Measurements from ENCODE around the gene CCNB1IP1. TPM values are rescaled to one million over a fixed set of nuclear protein-coding genes. Genes with fewer than 3 reads are reported as not detected.
A peak's percentile ranks its signal among the peaks of the same experiment; 100 is the strongest.
"Not testable (repeated sequence)": the region's sequence is repeated elsewhere in the genome, so short reads cannot be mapped to it uniquely, and the experiment has no call there.

CCNB1IP1 gene
- total RNA-seq, 4 donors from 2014 or later = 46.5 to 68.4 (median 49.9) TPM

- Histone ChIP-seq H3K4me1 (no peaks in the 10 kb centered on the region), H3K36me3 (peaks cover 2 to 100% (median 61%) of the 10 kb centered on the region in 3 donors), H3K27me3 (no peaks in the 10 kb centered on the region), H3K9me3 (no peaks in the 10 kb centered on the region), H3K4me3 (no peak overlapping the region), H3K27ac (no peak overlapping the region)
- DNase-seq (ENCODE audit: low spot score in 2 of 2) = no peak
- WGBS, 2 donors = 89 to 96% methylated on average over 2 of the region's 2 CpGs
- TF ChIP-seq, protein P1, sequence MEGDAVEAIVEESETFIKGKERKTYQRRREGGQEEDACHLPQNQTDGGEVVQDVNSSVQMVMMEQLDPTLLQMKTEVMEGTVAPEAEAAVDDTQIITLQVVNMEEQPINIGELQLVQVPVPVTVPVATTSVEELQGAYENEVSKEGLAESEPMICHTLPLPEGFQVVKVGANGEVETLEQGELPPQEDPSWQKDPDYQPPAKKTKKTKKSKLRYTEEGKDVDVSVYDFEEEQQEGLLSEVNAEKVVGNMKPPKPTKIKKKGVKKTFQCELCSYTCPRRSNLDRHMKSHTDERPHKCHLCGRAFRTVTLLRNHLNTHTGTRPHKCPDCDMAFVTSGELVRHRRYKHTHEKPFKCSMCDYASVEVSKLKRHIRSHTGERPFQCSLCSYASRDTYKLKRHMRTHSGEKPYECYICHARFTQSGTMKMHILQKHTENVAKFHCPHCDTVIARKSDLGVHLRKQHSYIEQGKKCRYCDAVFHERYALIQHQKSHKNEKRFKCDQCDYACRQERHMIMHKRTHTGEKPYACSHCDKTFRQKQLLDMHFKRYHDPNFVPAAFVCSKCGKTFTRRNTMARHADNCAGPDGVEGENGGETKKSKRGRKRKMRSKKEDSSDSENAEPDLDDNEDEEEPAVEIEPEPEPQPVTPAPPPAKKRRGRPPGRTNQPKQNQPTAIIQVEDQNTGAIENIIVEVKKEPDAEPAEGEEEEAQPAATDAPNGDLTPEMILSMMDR (IDR thresholded peaks at IDR 0.05) = no peak
- TF ChIP-seq POLR2A (IDR thresholded peaks at IDR 0.05) = no peak
- no peak for TF ChIP-seq EP300 (IDR thresholded peaks at IDR 0.05)
These were observed 44.1 kb upstream of the CCNB1IP1 start for GRCh38 chr14:20377171-20377570.

DNA sequence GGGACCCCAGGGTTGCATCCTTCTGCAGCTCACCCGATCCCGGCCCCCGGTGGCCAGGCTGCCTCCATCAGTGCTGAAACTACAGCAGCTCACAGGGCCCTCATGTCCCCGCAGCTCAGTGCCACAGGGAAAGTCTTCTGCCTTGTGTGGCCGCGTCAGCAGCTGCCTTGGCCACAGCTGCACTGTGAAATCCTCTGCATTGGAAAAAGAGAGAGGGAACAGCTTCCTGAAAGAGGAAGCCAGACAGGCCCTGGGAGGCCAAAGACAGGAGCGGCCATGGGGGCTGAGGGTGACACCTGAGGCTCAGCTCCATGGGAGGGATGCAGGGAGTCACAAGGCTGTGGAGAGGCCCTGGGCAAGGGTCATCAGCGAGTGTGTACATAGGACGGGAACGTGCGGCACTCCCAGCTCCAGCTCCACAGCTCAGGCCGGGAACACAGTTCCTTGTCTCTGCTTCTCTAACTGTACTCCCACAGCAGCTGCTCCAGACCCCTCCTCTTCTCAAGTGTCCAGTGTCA, 43.1 kb upstream of the CCNB1IP1 start:
- no peak for TF ChIP-seq POLR2A (IDR thresholded peaks at IDR 0.05)
- TF ChIP-seq, protein P1 (IDR thresholded peaks at IDR 0.05) = no peak
- no peak for TF ChIP-seq EP300 (IDR thresholded peaks at IDR 0.05)

DNA sequence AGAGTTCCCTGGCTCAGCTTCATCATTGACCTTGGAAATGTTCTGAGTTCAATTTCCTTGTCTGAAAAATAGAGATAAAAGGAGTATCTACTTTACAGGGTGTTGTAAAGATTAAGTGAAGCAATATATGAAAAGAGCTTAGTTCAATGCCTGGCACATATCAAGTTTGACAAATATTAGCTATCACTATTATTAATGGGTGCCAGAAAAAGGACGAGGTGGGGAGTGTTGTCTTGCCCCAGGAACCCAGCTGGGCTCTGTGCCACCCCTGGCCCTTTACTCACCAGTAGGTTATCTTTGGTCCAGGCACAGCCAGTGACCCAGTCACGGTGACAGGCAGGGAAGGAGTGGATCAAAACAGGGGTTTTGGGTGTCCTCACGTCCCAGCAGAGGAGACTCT, 42.4 kb upstream of the CCNB1IP1 start:
- no peak for TF ChIP-seq POLR2A (IDR thresholded peaks at IDR 0.05)
- TF ChIP-seq, protein P1 (IDR thresholded peaks at IDR 0.05) = no peak
- TF ChIP-seq EP300 (IDR thresholded peaks at IDR 0.05) = no peak
- WGBS, 2 donors = 78 to 85% methylated on average over 3 of the region's 3 CpGs
- no peak for DNase-seq (ENCODE audit: low spot score in 2 of 2)
- Histone ChIP-seq H3K27me3 (no peaks in the 10 kb centered on the region), H3K27ac (peak overlapping the region in 1 of 4 donors; percentile 60), H3K9me3 (no peaks in the 10 kb centered on the region), H3K36me3 (peaks cover 2 to 100% (median 61%) of the 10 kb centered on the region in 3 donors), H3K4me3 (no peak overlapping the region), H3K4me1 (no peaks in the 10 kb centered on the region)

More for the DNA sequence above, 43.1 kb upstream of the CCNB1IP1 start:
- Histone ChIP-seq H3K36me3 (peaks cover 2 to 100% (median 60%) of the 10 kb centered on the region in 3 donors), H3K27me3 (no peaks in the 10 kb centered on the region), H3K27ac (peak overlapping the region in 1 of 4 donors; percentile 60), H3K4me1 (no peaks in the 10 kb centered on the region), H3K9me3 (no peaks in the 10 kb centered on the region), H3K4me3 (no peak overlapping the region)
- 89 to 92% methylated on average over 10 to 12 of the region's 12 CpGs for WGBS, 2 donors
- DNase-seq (ENCODE audit: low spot score in 2 of 2) = no peak

DNA sequence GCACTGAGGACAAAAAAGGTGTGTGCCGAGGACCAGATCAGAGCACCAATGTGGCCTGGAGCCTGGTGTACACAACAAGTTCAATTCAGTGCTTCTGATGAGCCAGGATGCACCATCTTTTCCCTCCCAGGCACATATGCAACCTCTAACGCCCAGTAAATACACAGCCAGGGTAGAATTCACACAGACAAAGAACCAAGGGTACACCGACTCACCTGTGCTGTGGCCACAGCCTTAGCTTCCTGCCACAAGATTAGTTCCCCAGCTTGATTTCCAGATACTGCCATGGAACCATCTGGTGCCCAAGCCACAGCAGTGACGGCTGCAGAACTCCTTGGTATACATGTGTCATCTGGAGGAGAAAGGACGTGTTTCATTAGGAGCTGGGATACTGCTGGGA, 39.7 kb upstream of the CCNB1IP1 start:
- H3K27ac ChIP-seq = no peak overlapping the region
- 82 to 96% methylated on average over 5 of the region's 5 CpGs for WGBS, 2 donors
- TF ChIP-seq, protein P1 (IDR thresholded peaks at IDR 0.05) = no peak
- TF ChIP-seq EP300 (IDR thresholded peaks at IDR 0.05) = no peak
- TF ChIP-seq POLR2A (IDR thresholded peaks at IDR 0.05) = no peak

GRCh38 chr14:20365928-20366327, 32.8 kb upstream of the CCNB1IP1 start:
- TF ChIP-seq EP300 (IDR thresholded peaks at IDR 0.05) = no peak
- TF ChIP-seq, protein P1 (IDR thresholded peaks at IDR 0.05) = no peak
- TF ChIP-seq POLR2A (IDR thresholded peaks at IDR 0.05) = no peak
- DNase-seq (ENCODE audit: low spot score in 2 of 2) = no peak
- no peak overlapping the region for H3K4me3 ChIP-seq
- peaks cover 4 to 93% (median 34%) of the 10 kb centered on the region in 3 donors for H3K36me3 ChIP-seq
- no peaks in the 10 kb centered on the region for H3K4me1 ChIP-seq
- H3K9me3 ChIP-seq = no peaks in the 10 kb centered on the region
- no peak overlapping the region for H3K27ac ChIP-seq
- H3K27me3 ChIP-seq = no peaks in the 10 kb centered on the region

More for the DNA sequence above, 39.7 kb upstream of the CCNB1IP1 start:
- H3K4me3 ChIP-seq = no peak overlapping the region
- H3K27me3 ChIP-seq = no peaks in the 10 kb centered on the region
- H3K36me3 ChIP-seq = peaks cover 6 to 100% (median 66%) of the 10 kb centered on the region in 3 donors
- no peak for DNase-seq (ENCODE audit: low spot score in 2 of 2)
- H3K9me3 ChIP-seq = no peaks in the 10 kb centered on the region
- no peaks in the 10 kb centered on the region for H3K4me1 ChIP-seq

GRCh38 chr14:20358474-20358873, 25.4 kb upstream of the CCNB1IP1 start:
- H3K36me3 ChIP-seq = peaks cover 0 to 89% (median 0%) of the 10 kb centered on the region in 3 donors
- DNase-seq (ENCODE audit: low spot score in 2 of 2); H3K4me3 ChIP-seq; H3K27ac ChIP-seq; H3K9me3 ChIP-seq; H3K27me3 ChIP-seq; H3K4me1 ChIP-seq: not testable (repeated sequence)
- WGBS, 2 donors = 80 to 81% methylated on average over 3 of the region's 3 CpGs

Data from tibial nerve (tissue), 4 donors.